Small intestine (tissue), 7 donors: ENCODE results near the gene DCHS1. TPM values are rescaled to one million over a fixed set of nuclear protein-coding genes. Genes with fewer than 3 reads are reported as not detected.

Source experiments
- DNase-seq, 2 donors: peaks; one replicate each; pipeline versions ENCODE4 v3.0.0 to v3.0.0-alpha.2; 2013
- FAIRE-seq: peaks from 2 replicates; lab custom pipeline; 2012; peaks lifted over from hg19 to GRCh38; lab: Jason Lieb, UNC
- H3K27ac ChIP-seq, 3 donors: one replicate each; pipeline ENCODE4 v1.5.1; 2013; ENCODE audit warnings: low read length in 2 of 3, mild to moderate bottlenecking in 2 of 3, control low read depth in 1 of 3, inconsistent platforms in 1 of 3, low read depth in 1 of 3, moderate library complexity in 1 of 3
- H3K27me3 ChIP-seq, 3 donors: one replicate each; pipeline ENCODE4 v1.6.1; 2013; ENCODE audit warnings: low read length in 3 of 3, inconsistent platforms in 1 of 3; ENCODE audit not compliant: control insufficient read depth in 3 of 3, insufficient read depth in 3 of 3
- H3K36me3 ChIP-seq, 3 donors: one replicate each; pipeline ENCODE4 v1.6.1; 2013; ENCODE audit warnings: low read length in 3 of 3, inconsistent platforms in 1 of 3, low read depth in 1 of 3, mild to moderate bottlenecking in 1 of 3, moderate library complexity in 1 of 3; ENCODE audit not compliant: control insufficient read depth in 3 of 3, insufficient read depth in 2 of 3
- H3K4me1 ChIP-seq, 3 donors: one replicate each; pipeline ENCODE4 v1.6.1; 2013; ENCODE audit warnings: low read length in 2 of 3, inconsistent platforms in 1 of 3, low read depth in 1 of 3, mild to moderate bottlenecking in 1 of 3, moderate library complexity in 1 of 3; ENCODE audit not compliant: control insufficient read depth in 3 of 3, insufficient read depth in 2 of 3
- H3K4me3 ChIP-seq, 3 donors: one replicate each; pipeline ENCODE4 v1.5.1; 2013; ENCODE audit warnings: low read length in 3 of 3, control low read depth in 1 of 3, inconsistent platforms in 1 of 3, low read depth in 1 of 3, mild to moderate bottlenecking in 1 of 3, moderate library complexity in 1 of 3
- H3K9me3 ChIP-seq, 2 donors: one replicate each; pipeline ENCODE4 v1.6.1; 2013; ENCODE audit warnings: low read depth in 1 of 2, low read length in 1 of 2; ENCODE audit not compliant: control insufficient read depth in 2 of 2, insufficient read depth in 1 of 2
- WGBS, 3 donors: extraction: QIAGEN DNeasy Blood & Tissue Kit; methylation state at CpG; one replicate each; pipeline ENCODE4 v1.1.7; 2013; 5-methylcytosine and 5-hydroxymethylcytosine counted together
- polyA plus RNA-seq, 4 donors: library from polyadenylated mRNA; stranded (reverse) in 3 of 4; unstranded in 1 of 4; fragments of 200-250 nt in 3 of 4; fragments of 120-200 nt in 1 of 4; gene quantifications; one replicate each; pipeline versions ENCODE4 v1.2.1 to v1.2.3, GENCODE V29; 2013
- donor health status: healthy with polysubstance abuse.
- donor health status: control.
- donor health status: control.
- donor health status: Bipolar disorder and iron deficiency.
- donor health status: healthy.

The DCHS1 gene
- polyA plus RNA-seq, 4 donors: under 0.01 to 10.7 (median 3.6) TPM

DNA sequence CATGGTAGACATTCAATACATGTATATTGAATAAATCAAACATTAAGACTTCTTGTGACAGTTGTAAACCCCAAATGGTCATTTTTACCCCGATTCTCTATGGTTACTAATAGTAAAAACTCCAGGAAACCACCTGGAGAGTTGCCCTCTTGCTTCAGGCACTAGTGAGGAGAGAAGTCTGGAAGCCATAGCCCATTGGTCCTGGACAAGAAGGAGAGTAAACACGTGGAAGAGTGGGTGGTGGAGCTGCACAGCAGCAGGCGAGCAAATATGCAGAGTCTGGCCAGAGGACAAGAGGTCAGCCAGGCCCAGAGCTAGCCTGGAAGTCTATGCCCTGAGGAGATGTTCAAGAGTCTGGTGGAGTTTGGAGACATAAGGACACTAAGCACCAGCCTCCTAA, 17.7 kb downstream of the DCHS1 start:
- FAIRE-seq: no peak
- H3K4me1 ChIP-seq: peaks cover 0 to 11% (median 0%) of the 10 kb centered on the region in 3 donors
- WGBS, 3 donors: 41 to 50% (median 47%) methylated on average over 3 of the region's 3 CpGs
- H3K27me3 ChIP-seq: no peaks in the 10 kb centered on the region
- peak overlapping the region in 1 of 3 donors; percentile 5 for H3K27ac ChIP-seq
- peaks cover 0 to 40% (median 0%) of the 10 kb centered on the region in 3 donors for H3K36me3 ChIP-seq
- H3K4me3 ChIP-seq: no peak overlapping the region
- no peaks in the 10 kb centered on the region for H3K9me3 ChIP-seq
- DNase-seq: no peak

DNA sequence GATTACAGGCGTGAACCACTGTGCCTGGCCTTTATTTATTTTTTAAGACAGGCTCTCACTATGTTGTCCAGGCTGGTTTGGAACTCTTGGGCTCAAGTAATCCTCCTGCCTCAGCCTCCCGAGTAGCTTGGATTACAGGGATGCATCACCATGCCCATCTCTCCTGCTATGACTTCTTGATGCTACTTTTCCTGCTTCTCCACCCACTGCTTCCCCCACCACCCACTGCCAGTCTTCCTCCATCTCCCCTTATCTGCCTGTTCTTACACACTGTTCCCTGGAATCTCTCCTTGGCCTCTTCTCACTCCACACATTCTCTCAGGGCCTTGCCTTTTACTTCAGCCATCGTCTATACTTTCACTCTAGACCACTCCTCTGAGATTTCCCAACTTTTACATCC, 19.1 kb downstream of the DCHS1 start:
- no peak overlapping the region for H3K4me3 ChIP-seq
- H3K4me1 ChIP-seq: peaks cover 0 to 20% (median 0%) of the 10 kb centered on the region in 3 donors
- H3K9me3 ChIP-seq: no peaks in the 10 kb centered on the region
- DNase-seq (no peak), FAIRE-seq (no peak)
- peaks cover 0 to 53% (median 0%) of the 10 kb centered on the region in 3 donors for H3K36me3 ChIP-seq
- H3K27me3 ChIP-seq: no peaks in the 10 kb centered on the region
- peak overlapping the region in 1 of 3 donors; percentile 39 for H3K27ac ChIP-seq
- WGBS, 3 donors: 86 to 95% (median 87%) methylated on average over 3 of the region's 3 CpGs

DNA sequence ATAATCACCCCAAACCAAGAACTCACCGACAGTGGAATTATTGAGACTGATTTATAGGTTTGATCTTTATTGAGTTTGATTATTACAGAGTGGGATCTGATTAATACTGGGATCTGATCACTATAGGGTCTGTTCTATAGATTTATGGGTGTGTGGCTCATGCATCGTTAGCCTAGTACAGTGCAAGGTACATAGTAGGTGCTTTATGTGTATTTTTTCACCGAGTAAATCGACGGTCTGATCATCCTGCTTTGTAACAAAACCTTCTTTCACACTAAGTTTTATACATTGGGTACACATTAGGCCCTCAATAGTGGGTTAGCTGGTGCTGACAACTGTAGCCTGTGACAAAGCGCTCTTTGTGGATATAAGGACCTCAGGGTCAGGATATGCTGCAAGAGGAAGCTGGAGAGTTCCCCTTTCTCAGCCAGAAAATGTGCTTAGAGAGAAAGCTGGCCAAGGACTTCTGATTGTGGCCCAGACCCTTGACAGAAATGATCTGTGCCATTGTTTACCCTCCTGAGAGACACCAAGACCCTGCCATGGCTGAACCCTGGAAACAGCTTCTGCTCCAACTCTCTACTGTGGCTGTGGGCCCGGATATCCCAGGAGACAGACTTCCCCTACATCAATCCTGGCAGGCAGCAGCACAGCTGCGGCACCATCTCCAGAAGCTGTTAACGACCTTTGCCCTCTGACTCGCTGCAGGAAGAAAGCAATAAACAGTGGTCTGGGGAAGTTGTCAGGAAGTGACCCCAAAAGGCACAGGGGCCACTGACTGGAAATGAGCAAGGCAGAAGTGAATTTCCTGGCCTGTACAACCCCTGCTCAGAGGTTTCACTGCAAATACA, 20.3 kb downstream of the DCHS1 start:
- DNase-seq (peak; percentile 83 to 87), FAIRE-seq (no peak)
- Histone ChIP-seq H3K36me3 (peaks cover 0 to 48% (median 0%) of the 10 kb centered on the region in 3 donors), H3K9me3 (no peaks in the 10 kb centered on the region), H3K4me1 (peaks cover 0 to 26% (median 0%) of the 10 kb centered on the region in 3 donors), H3K27me3 (no peaks in the 10 kb centered on the region), H3K4me3 (no peak overlapping the region), H3K27ac (peak overlapping the region in 2 of 3 donors; percentile 69 to 78)
- 35 to 38% (median 36%) methylated on average over 10 of the region's 10 CpGs for WGBS, 3 donors

DNA sequence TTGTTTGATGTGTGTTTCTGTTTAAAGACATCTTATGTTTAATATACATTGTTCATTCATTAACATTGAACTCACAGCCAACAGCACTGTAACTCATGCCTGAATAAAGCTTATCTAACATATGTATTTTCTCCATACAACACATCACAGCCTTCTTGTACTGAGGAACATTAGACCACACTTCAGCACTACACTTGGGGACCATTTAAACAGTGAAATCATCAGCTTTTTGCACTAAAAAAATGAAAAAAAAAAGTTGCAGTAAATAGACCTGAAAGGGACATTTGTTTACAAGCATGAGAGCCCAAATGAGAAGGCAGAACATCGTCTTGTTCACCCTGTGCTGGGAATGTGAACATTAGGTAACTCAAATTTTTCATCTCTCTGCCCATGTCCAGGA, 21.1 kb downstream of the DCHS1 start:
- Histone ChIP-seq H3K27me3 (no peaks in the 10 kb centered on the region), H3K9me3 (peaks cover 0 to 3% of the 10 kb centered on the region in 2 donors), H3K27ac (peak overlapping the region in 1 of 3 donors; percentile 69), H3K36me3 (peaks cover 0 to 44% (median 0%) of the 10 kb centered on the region in 3 donors), H3K4me3 (no peak overlapping the region), H3K4me1 (peaks cover 0 to 29% (median 0%) of the 10 kb centered on the region in 3 donors)
- FAIRE-seq (no peak), DNase-seq (no peak)
- WGBS, 3 donors: 65 to 76% (median 65%) methylated on average over 1 of the region's 1 CpG

DNA sequence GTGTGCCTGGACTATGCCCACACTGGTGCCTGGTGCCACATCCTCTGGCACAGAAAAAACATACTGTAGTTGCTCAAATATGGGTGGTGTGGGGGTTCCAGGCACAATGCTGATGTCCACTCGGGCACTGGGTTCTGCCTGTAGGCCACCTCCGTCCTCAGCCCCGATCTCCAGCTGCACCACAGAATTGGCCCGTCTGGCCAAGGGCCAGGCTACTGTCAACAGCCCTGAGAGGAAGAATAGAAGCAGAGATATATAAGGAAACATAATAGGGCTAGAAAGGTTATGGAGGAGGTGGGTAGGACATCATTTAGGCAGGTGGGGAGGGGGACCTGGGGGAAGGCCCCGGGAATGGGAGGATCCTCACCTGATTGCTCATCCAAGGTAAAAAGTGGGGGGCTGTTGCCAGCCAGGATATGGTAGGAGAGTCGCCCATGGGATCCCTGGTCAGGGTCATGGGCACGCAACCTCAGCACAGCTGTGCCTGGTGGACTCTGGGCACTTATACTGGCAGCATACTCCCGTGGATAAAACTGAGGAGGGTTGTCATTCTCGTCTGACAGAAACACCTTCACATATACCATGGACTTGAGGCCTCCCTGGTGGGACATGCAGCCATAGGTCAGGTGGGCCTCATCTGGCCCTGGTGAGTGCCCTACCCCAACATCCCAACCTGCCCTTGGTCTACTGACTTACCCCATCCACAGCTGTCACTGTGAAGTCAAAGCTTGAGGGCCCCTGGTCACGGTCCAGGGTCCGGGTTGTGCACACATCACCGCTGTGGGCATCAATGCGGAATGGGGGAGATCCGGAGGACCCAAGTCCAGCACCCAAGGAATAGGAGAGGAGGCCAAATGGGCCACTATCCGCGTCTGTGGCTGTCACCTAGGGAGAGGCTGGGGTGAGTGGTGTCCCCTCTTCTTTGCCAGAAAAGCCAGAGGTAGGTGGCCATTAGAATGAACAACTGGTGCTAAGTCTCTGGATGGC, 21.9 kb downstream of the DCHS1 start:
- Histone ChIP-seq H3K4me3 (no peak overlapping the region), H3K27me3 (no peaks in the 10 kb centered on the region), H3K4me1 (peaks cover 0 to 31% (median 0%) of the 10 kb centered on the region in 3 donors), H3K36me3 (peaks cover 0 to 49% (median 0%) of the 10 kb centered on the region in 3 donors), H3K27ac (no peak overlapping the region), H3K9me3 (peaks cover 0 to 5% of the 10 kb centered on the region in 2 donors)
- DNase-seq (no peak), FAIRE-seq (no peak)
- WGBS, 3 donors: 91 to 93% (median 92%) methylated on average over 16 of the region's 16 CpGs

DNA sequence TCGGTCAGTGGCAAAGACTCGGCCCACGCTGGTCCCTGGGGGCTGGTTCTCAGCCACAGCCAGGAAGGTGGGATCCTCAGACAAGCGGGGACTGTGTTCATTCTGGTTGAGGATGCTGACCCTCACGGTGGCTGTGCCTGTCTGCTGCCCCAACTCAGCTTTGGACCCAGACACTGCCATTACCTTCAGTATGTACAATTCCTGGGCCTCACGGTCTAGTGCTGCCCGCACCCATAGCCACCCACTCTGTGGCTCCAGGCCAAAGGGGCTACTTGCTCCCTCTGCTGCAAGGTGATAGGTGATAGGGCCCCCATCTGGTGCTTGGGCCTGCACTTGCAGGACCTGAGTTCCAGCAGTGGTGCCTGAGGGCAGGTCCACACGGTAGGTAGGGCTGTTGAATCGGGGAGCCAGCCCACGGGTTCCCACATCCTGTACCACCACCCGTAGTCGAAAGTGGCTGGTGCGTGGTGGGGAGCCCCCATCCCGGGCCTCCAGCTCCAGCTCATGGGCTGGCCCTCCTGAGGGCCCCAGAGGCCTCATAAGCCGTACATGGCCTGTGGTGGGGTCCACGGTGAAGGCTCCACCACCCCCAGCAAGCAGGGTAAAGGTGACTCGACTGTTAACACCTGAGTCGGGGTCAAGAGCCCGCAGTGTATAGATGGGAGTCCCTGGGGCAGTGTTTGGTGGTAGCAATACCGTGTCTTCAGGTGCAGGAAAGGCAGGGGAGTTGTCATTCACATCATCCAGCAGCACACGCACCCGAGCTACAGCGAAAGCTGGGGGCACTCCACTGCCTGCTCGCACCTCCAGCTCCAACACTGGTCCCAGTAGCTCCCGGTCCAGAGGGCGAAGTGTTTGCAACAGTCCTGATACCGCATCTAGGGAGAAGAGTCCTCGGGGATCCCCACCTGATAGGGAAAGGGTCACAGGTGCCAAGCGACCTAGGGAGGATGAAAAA, 23.2 kb downstream of the DCHS1 start:
- WGBS, 3 donors: 88 to 92% (median 90%) methylated on average over 28 to 29 of the region's 29 CpGs
- H3K36me3 ChIP-seq: peaks cover 0 to 49% (median 0%) of the 10 kb centered on the region in 3 donors

DNA sequence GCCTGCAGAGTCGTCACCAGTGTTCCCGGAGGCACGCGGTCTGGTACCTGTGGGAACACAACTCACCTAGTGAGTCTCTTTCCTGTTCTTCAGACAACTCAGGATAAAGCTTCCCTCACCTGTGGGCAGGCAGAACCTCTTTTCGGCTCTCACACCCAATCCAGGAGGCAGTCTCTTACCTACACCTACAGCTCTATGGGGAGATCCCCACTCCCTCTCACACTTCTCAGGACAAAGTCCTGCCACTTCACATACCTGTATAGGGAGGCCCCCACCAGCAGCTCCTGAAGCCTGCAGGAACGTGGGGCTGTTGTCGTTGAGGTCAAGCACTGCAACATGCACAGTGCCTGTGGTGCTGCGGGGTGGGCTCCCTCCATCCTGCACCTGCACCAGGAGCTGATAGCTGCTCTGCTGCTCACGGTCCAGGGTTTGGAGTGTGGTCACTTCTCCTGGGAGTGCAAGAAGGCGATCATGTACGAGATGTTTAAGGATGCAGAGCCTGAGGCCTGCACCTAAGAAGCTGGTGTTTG, 24.2 kb downstream of the DCHS1 start:
- no peak for FAIRE-seq

More for the DNA sequence above, 23.2 kb downstream of the DCHS1 start:
- FAIRE-seq: no peak
- Histone ChIP-seq H3K4me1 (peaks cover 0 to 31% (median 2%) of the 10 kb centered on the region in 3 donors), H3K27me3 (no peaks in the 10 kb centered on the region), H3K27ac (no peak overlapping the region), H3K4me3 (no peak overlapping the region), H3K9me3 (peaks cover 0 to 5% of the 10 kb centered on the region in 2 donors)
- no peak for DNase-seq

More for the DNA sequence above, 24.2 kb downstream of the DCHS1 start:
- Histone ChIP-seq H3K4me3 (no peak overlapping the region), H3K36me3 (peaks cover 0 to 59% (median 0%) of the 10 kb centered on the region in 3 donors), H3K27ac (peak overlapping the region in 1 of 3 donors; percentile 8), H3K27me3 (no peaks in the 10 kb centered on the region), H3K9me3 (peaks cover 0 to 5% of the 10 kb centered on the region in 2 donors), H3K4me1 (peaks cover 0 to 31% (median 2%) of the 10 kb centered on the region in 3 donors)
- 84 to 94% (median 85%) methylated on average over 11 of the region's 11 CpGs for WGBS, 3 donors
- DNase-seq: peak in 1 of 2 donors; percentile 49
